D721Med (cell line): ENCODE measurements around the gene OBI1.

Experiments used
- DNase-seq: peaks from one replicate; pipeline ENCODE4 v3.0.0; 2011; ENCODE audit warnings: low spot score; ENCODE audit not compliant: insufficient read length
- FAIRE-seq: peaks from 2 replicates; lab custom pipeline; 2011; peaks lifted over from hg19 to GRCh38; lab: Jason Lieb, UNC
- CTCF ChIP-seq: IDR thresholded peaks from 2 replicates; pipeline ENCODE4 v1.5.1; 2012; ENCODE audit warnings: mild to moderate bottlenecking, control low read depth; ENCODE audit not compliant: insufficient read depth; ENCODE audit errors: missing control alignments

Gene OBI1

GRCh38 chr13:78680115-78680561 lies 21.2 kb upstream of the OBI1 start:
- DNase-seq (no peak), FAIRE-seq (no peak)
- no peak for TF ChIP-seq CTCF

DNA sequence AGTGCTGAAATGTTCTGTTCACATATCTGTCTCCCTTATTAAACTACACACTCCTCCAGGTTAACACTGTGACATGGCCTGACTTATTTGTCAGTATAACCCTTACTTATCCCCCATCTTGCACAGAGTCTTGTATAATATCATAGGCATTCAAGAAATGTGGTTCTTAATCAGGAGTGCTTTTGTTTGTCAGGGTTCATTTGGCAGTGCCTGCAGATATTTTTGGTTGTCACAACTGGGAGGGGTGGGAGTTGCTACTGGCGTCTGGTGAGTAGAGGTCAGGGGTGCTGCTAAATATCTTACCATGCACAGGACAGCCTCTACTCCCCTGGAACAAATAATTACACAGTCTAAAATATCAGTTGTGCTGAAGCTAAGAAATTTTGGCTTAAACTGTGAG lies 20.4 kb upstream of the OBI1 start:
- TF ChIP-seq CTCF = no peak
- FAIRE-seq = no peak
- no peak for DNase-seq

DNA sequence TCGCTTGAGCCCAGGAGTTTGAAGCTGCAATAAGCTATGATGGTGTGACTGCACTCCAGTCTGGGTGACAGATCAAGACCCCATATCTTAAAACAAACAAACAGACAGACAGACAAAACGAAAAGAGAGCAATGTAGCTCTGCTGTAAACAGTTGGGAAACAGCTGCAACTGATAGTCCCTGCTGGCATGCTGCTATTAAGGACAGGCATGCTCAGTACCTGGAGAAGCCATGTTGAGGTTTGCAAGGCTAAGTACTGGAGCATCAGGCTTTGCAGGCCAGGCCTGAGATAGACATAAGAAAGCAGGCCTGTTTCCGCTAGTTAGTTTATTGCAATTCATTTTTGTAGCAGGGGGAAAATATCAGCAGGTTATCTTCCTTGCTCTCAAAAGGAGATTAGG lies 16.2 kb upstream of the OBI1 start:
- TF ChIP-seq CTCF = no peak
- FAIRE-seq (no peak), DNase-seq (no peak)

- no peak for DNase-seq
- TF ChIP-seq CTCF = no peak
- FAIRE-seq = no peak
Observed at GRCh38 chr13:78674638-78675037, 15.7 kb upstream of the OBI1 start.

GRCh38 chr13:78662467-78662866 lies 3.5 kb upstream of the OBI1 start:
- no peak for TF ChIP-seq CTCF
- FAIRE-seq (no peak), DNase-seq (no peak)

DNA sequence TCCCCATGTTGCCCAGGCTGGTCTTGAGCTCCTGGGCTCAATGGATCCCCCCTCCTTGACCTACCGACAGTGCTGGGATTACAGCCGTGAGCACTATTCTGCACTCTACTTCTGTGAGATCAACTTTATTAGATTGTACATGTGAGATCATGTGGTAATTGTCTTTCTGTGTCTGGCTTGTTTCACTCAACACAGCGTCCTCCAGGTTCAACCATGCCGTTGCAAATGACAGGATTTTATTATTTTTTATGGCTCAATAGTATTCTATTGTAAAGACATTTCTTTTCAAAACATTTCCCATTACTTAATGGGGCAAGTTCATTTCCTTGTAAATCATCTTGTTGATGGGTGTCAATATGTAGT lies 1.5 kb upstream of the OBI1 start:
- no peak for TF ChIP-seq CTCF
- DNase-seq (no peak), FAIRE-seq (no peak)

GRCh38 chr13:78659732-78660494 lies 958 bp upstream of the OBI1 start:
- TF ChIP-seq CTCF = no peak
- FAIRE-seq = no peak
- no peak for DNase-seq
